ENCODE results near the gene PRAMEF25.
"Not testable (repeated sequence)": the region's sequence is repeated elsewhere in the genome, so short reads cannot be mapped to it uniquely, and the experiment has no call there.

The PRAMEF25 gene

GRCh38 chr1:13070474-13070873 is at the start of gene PRAMEF25:
TSS of gene PRAMEF25 (plus strand) at chr1:13070774. CDS start at chr1:13073694, 2,920 bp downstream.
- H3F3A ChIP-seq (ENCODE audit: low read depth): not testable (repeated sequence)

GRCh38 chr1:13056475-13056874 is 14.1 kb upstream of the PRAMEF25 start, which contains the start of gene PRAMEF27:
TSS of gene PRAMEF27 (minus strand) at chr1:13056575. CDS start at chr1:13053659, 2,916 bp downstream.
- not testable (repeated sequence) for H4K20me1 ChIP-seq (ENCODE audit: insufficient read depth, low read length, poor library complexity, severe bottlenecking); H3K9ac ChIP-seq (ENCODE audit: low read depth, low read length, poor library complexity, severe bottlenecking); H3K4me2 ChIP-seq (ENCODE audit: low read depth, low read length, poor library complexity, severe bottlenecking); H2AFZ ChIP-seq (ENCODE audit: low read length); H3K36me3 ChIP-seq (ENCODE audit: insufficient read depth, low read length); H3K9me2 ChIP-seq (replicated peaks; ENCODE audit: low read depth, low read length); H3F3A ChIP-seq (ENCODE audit: low read depth); H3K4me3 ChIP-seq (ENCODE audit: low read length, poor library complexity, severe bottlenecking); H3K4me1 ChIP-seq (ENCODE audit: insufficient read depth, low read length, poor library complexity, severe bottlenecking); H3K9me3 ChIP-seq (ENCODE audit: insufficient read depth, low read depth, low read length); H3K79me2 ChIP-seq (ENCODE audit: insufficient read depth, low read length); H3K27me3 ChIP-seq (ENCODE audit: insufficient read depth, low read length, poor library complexity, severe bottlenecking)

More at GRCh38 chr1:13070474-13070873, at the start of gene PRAMEF25:
- not testable (repeated sequence) for H3K36me3 ChIP-seq (ENCODE audit: insufficient read depth, low read length); H3K9ac ChIP-seq (ENCODE audit: low read depth, low read length, poor library complexity, severe bottlenecking); H4K20me1 ChIP-seq (ENCODE audit: insufficient read depth, low read length, poor library complexity, severe bottlenecking); H3K4me2 ChIP-seq (ENCODE audit: low read depth, low read length, poor library complexity, severe bottlenecking); H3K4me3 ChIP-seq (ENCODE audit: low read length, poor library complexity, severe bottlenecking); H3K9me3 ChIP-seq (ENCODE audit: insufficient read depth, low read depth, low read length); H3K27me3 ChIP-seq (ENCODE audit: insufficient read depth, low read length, poor library complexity, severe bottlenecking); H2AFZ ChIP-seq (ENCODE audit: low read length); H3K79me2 ChIP-seq (ENCODE audit: insufficient read depth, low read length); H3K4me1 ChIP-seq (ENCODE audit: insufficient read depth, low read length, poor library complexity, severe bottlenecking); H3K9me2 ChIP-seq (replicated peaks; ENCODE audit: low read depth, low read length)

- H3K27me3 ChIP-seq (ENCODE audit: insufficient read depth, low read length, poor library complexity, severe bottlenecking); H2AFZ ChIP-seq (ENCODE audit: low read length); H3K4me1 ChIP-seq (ENCODE audit: insufficient read depth, low read length, poor library complexity, severe bottlenecking); H3K4me2 ChIP-seq (ENCODE audit: low read depth, low read length, poor library complexity, severe bottlenecking); H4K20me1 ChIP-seq (ENCODE audit: insufficient read depth, low read length, poor library complexity, severe bottlenecking); H3K9me2 ChIP-seq (replicated peaks; ENCODE audit: low read depth, low read length); H3K9ac ChIP-seq (ENCODE audit: low read depth, low read length, poor library complexity, severe bottlenecking); H3K4me3 ChIP-seq (ENCODE audit: low read length, poor library complexity, severe bottlenecking); H3F3A ChIP-seq (ENCODE audit: low read depth); H3K36me3 ChIP-seq (ENCODE audit: insufficient read depth, low read length); H3K9me3 ChIP-seq (ENCODE audit: insufficient read depth, low read depth, low read length); H3K79me2 ChIP-seq (ENCODE audit: insufficient read depth, low read length): not testable (repeated sequence)
Observed at GRCh38 chr1:13116754-13117153, 46.2 kb downstream of the PRAMEF25 start, which contains the start of gene HNRNPCL2. TSS of gene HNRNPCL2 (minus strand) at chr1:13116854. CDS start at chr1:13116400, 454 bp downstream.

Measured in Loucy (cell line).